ENCODE data around the gene RPL29.

- TF ChIP-seq POLR2A (IDR thresholded peaks at IDR 0.05; ENCODE audit: low read length) (no peak), GATA1 (IDR thresholded peaks at IDR 0.05; ENCODE audit: low read depth, low read length) (no peak)
Measured at GRCh38 chr3:52004163-52004787, 8.6 kb upstream of the RPL29 start.
